GM21390 (cell line): ENCODE measurements around the gene ACAN.

Experiments
- ATAC-seq: cut with Tn5 transposase; IDR thresholded peaks from one replicate; pipeline ENCODE4 v1.9.1; 2021; ENCODE audit not compliant: unreplicated experiment

Gene ACAN

DNA sequence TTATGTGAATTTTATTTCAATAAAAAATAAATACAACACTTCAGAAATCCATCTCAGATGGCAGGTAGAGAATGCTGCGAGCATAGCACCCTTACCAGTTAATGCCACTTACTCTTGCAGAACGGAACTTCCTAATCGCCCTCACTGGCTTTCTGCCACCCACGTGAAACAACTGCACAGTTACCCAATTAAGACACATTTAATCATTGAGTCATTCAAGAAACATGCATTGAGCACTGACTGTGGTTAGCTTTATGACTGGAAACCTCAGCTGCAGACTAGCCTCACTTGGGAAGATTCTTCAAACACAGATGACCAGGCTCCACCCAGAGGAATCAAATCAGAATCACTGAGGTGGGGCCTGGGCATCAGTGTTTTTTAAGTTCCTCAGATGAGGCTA lies 115.5 kb downstream of the ACAN start:
- peak; percentile 56 for ATAC-seq

GRCh38 chr15:88920186-88920891 lies 117.1 kb downstream of the ACAN start:
- no peak for ATAC-seq

- ATAC-seq, result peak; percentile 86
Observed at GRCh38 chr15:88920892-88921435, 117.7 kb downstream of the ACAN start.
